Heart left ventricle (tissue), 16 donors: ENCODE results near the gene GABPB1. TPM values are rescaled to one million over a fixed set of nuclear protein-coding genes. Genes with fewer than 3 reads are reported as not detected.
"Not testable (repeated sequence)": the region's sequence is repeated elsewhere in the genome, so short reads cannot be mapped to it uniquely, and the experiment has no call there.

Source experiments
- ATAC-seq, 4 donors: fragments of 200-7000 bp; cut with Tn5 transposase; one replicate each; pipeline ENCODE4 v1.9.1; 2020 to 2022; ENCODE audit warnings: moderate library complexity in 4 of 4, mild to moderate bottlenecking in 3 of 4, moderate number of reproducible peaks in 1 of 4
- DNase-seq, 5 donors: peaks; one replicate each; pipeline ENCODE4 v3.0.0-alpha.2; 2020
- H3K27ac ChIP-seq, 12 donors: fragments of 200-600 bp; sonication (generic) in 4 of 12; one replicate each; pipeline versions ENCODE4 v1.5.0 to v1.8.0; 2016 to 2022; ENCODE audit warnings: mild to moderate bottlenecking in 2 of 12
- H3K27me3 ChIP-seq, 9 donors: fragments of 200-600 bp; sonication (generic) in 2 of 9; one replicate each; pipeline versions ENCODE4 v1.5.1 to v1.8.0; 2016 to 2022; ENCODE audit warnings: mild to moderate bottlenecking in 3 of 9
- H3K36me3 ChIP-seq, 9 donors: fragments of 200-600 bp; sonication (generic) in 2 of 9; one replicate each; pipeline versions ENCODE4 v1.5.0 to v1.8.0; 2018 to 2022; ENCODE audit warnings: mild to moderate bottlenecking in 2 of 9
- H3K4me1 ChIP-seq, 12 donors: fragments of 200-600 bp; sonication (generic) in 4 of 12; one replicate each; pipeline versions ENCODE4 v1.5.0 to v1.8.0; 2016 to 2022; ENCODE audit warnings: mild to moderate bottlenecking in 3 of 12
- H3K4me3 ChIP-seq, 12 donors: fragments of 200-600 bp; sonication (generic) in 4 of 12; one replicate each; pipeline versions ENCODE4 v1.5.0 to v1.8.0; 2017 to 2022; ENCODE audit warnings: mild to moderate bottlenecking in 9 of 12, moderate library complexity in 4 of 12
- H3K9me3 ChIP-seq, 12 donors: fragments of 200-600 bp; sonication (generic) in 4 of 12; one replicate each; pipeline versions ENCODE4 v1.5.0 to v1.8.0; 2016 to 2022; ENCODE audit warnings: mild to moderate bottlenecking in 1 of 12
- POLR2A ChIP-seq, 2 donors: fragments of 450-650 bp; IDR thresholded peaks; one replicate each; pipeline ENCODE4 v1.6.1; 2017; ENCODE audit warnings: antibody characterized with exemption in 2 of 2, mild to moderate bottlenecking in 2 of 2, moderate library complexity in 2 of 2
- WGBS, 4 donors: extraction: QIAGEN DNeasy Blood & Tissue Kit in 2 of 4; methylation state at CpG; one replicate each; pipeline versions ENCODE4 v1.1.5 to v1.1.7; 2013 to 2018; 5-methylcytosine and 5-hydroxymethylcytosine counted together
- intact Hi-C, 10 donors: fragments of 100-400 bp; cut with DNase I; formaldehyde crosslinking; loops; one replicate each; pipeline versions ENCODE4 v1.11.1 to v1.14.2; 2022
- long read RNA-seq, 3 donors: library from polyadenylated mRNA; unstranded; transcript quantifications; one replicate each; pipeline ENCODE4 v2.0.0, GENCODE V29; 2020 to 2021
- polyA plus RNA-seq, 2 donors: library from polyadenylated mRNA; stranded (reverse); fragments of 200-250 nt; gene quantifications; one replicate each; pipeline ENCODE4 v1.2.3, GENCODE V29; 2013
- total RNA-seq, 9 donors: library from RNA; depleted of rRNA in 2 of 9; stranded (reverse); fragments of >200 nt in 2 of 9; fragmentation: NEBNext Ultra II Directional in 3 of 9; extraction: Animal tissue kit (Norgen Biotek cat#: 25700) in 3 of 9; gene quantifications; one replicate each; pipeline versions ENCODE4 v1.1.0 to v1.2.4, GENCODE V29; 2016 to 2023
- TF ChIP-seq, protein P1 (sequence below), 12 donors: fragments of 200-600 bp; sonication (generic) in 4 of 12; IDR thresholded peaks; one replicate each; pipeline versions ENCODE4 v1.5.0 to v1.8.0; 2018 to 2022; ENCODE audit warnings: antibody characterized with exemption in 12 of 12, mild to moderate bottlenecking in 5 of 12
- donor health status: ischemic (EF 13 %, LVEDD 7.1; RV severe dilation, severe dysfunction).
- donor health status: healthy with polysubstance abuse.
- donor health status: DM: no; HTN: yes; CAD: no.
- donor health status: DM: no; HTN: no; CAD: no.
- donor health status: ischemic (EF 25% LVEDD 6.9; RV normal size, moderate dysfunction).
- donor health status: ischemic (EF 25% LVEDD 5.7; RV mildly dilated, moderate dysfunction).
- donor health status: healthy.
- donor health status: DM: yes; HTN: yes; CAD: no.
- donor health status: ischemic (EF 35%, LVEDD 5.7; RV mildly dilated, moderate dysfunction).
- donor health status: nonischemic (EF 11% LVEDD 7.7; RV severe dilation, severe dysfunction).
- donor health status: DM: yes; HTN: yes; CAD: no.
- donor health status: PGD.
- donor health status: ischemic (EF 29% LVEDD 5.4; RV normal size, mild dysfunction).
- donor health status: nonischemic (EF 23%, LVEDD 6.1; RV moderate dilation, normal function).

Gene GABPB1
- total RNA-seq (10 to 100 TPM in 3 of 9 donors, 1 to 10 TPM in 6; 7.0 to 14.2 (median 9.6) TPM), polyA plus RNA-seq (1 to 10 TPM; 3.6 to 9.8 TPM)
- long read RNA-seq, donor 1, full-length matches to known transcripts: 13 of 17 reads
- long read RNA-seq, donor 1, partial matches to known transcripts: 0 of 17 reads
- long read RNA-seq, donor 1, other reads (novel, unspliced or antisense): 4 of 17 reads
- long read RNA-seq, donor 2, full-length matches to known transcripts: 23 of 31 reads
- long read RNA-seq, donor 2, partial matches to known transcripts: 0 of 31 reads
- long read RNA-seq, donor 2, other reads (novel, unspliced or antisense): 8 of 31 reads
- long read RNA-seq, donor 3, full-length matches to known transcripts: 10 of 14 reads
- long read RNA-seq, donor 3, partial matches to known transcripts: 0 of 14 reads
- long read RNA-seq, donor 3, other reads (novel, unspliced or antisense): 4 of 14 reads

DNA sequence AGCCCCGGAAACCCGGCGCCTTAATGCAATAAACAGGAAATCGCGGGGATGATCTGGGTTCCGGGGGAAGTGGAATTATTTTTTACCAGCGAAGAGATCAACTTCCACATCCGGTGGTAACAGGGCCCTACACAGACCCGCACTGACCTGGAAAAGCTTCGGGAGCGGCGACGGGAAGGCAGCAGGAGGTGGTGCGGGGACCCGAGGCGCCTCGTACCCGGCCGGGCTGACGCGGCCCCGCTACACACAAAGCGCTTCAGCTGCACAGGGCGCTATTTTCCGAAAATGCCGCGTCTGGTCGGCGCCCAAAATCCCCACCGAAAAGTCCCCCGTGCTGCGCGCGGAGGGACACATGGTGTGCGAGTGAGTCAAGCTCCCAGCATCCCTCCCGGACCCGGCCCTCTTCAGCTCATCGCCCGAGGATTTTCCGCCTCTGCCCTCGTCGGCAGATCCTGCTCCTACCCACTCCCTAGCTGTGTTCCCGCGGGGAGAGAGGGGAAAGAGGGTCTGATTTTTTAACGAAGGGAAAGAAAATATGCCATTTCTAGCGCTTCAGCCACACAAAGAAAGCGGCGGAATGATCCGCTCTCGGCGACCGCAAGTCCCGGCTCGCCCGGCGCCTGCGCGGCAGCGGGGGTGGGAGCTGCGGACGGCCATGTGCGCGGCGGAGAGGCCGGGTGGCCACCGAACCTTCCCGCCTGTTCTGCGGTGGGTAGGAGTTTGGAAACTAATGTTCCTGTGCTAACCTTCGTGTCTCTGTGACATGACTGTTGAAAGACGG is at the start of gene GABPB1:
TSS of gene GABPB1 (minus strand) at position 361 of the 781 bp plus-strand sequence. CDS start 45,400 bp downstream, outside the sequence.
- Histone ChIP-seq H3K9me3 (no peaks in the 10 kb centered on the region), H3K27me3 (no peaks in the 10 kb centered on the region), H3K27ac (peak within 1 kb of the TSS; percentile 97 to 100 (median 99)), H3K4me1 (peaks cover 7 to 60% (median 44%) of the 10 kb centered on the region in 12 donors), H3K36me3 (peaks cover 0 to 28% (median 0%) of the 10 kb centered on the region in 9 donors), H3K4me3 (peak within 1 kb of the TSS; percentile 87 to 99 (median 94))
- intact Hi-C loops: loop anchor here in 4 of 10 donors (1.0 to 10.0 kb wide), 4 partner anchors 67 to 550 kb away; partner anchors contain the start of genes USP8 (in 4 of the 4) and AP4E1 (in 1 of the 4)
- WGBS, 4 donors: 0 to 1% (median 0%) methylated on average over 57 to 70 of the region's 70 CpGs
- peak; percentile 89 to 93 (median 91) for DNase-seq
- ATAC-seq: peak; percentile 85 to 91 (median 88)
- TF ChIP-seq, protein P1, sequence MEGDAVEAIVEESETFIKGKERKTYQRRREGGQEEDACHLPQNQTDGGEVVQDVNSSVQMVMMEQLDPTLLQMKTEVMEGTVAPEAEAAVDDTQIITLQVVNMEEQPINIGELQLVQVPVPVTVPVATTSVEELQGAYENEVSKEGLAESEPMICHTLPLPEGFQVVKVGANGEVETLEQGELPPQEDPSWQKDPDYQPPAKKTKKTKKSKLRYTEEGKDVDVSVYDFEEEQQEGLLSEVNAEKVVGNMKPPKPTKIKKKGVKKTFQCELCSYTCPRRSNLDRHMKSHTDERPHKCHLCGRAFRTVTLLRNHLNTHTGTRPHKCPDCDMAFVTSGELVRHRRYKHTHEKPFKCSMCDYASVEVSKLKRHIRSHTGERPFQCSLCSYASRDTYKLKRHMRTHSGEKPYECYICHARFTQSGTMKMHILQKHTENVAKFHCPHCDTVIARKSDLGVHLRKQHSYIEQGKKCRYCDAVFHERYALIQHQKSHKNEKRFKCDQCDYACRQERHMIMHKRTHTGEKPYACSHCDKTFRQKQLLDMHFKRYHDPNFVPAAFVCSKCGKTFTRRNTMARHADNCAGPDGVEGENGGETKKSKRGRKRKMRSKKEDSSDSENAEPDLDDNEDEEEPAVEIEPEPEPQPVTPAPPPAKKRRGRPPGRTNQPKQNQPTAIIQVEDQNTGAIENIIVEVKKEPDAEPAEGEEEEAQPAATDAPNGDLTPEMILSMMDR (IDR thresholded peaks at IDR 0.05): no peak
- TF ChIP-seq POLR2A (IDR thresholded peaks at IDR 0.05): peak in 1 of 2 donors; percentile 33

- DNase-seq, H3K27ac ChIP-seq, H3K4me1 ChIP-seq, H3K27me3 ChIP-seq, ATAC-seq, H3K4me3 ChIP-seq, intact Hi-C loops, H3K36me3 ChIP-seq, H3K9me3 ChIP-seq: not testable (repeated sequence)
- 81 to 90% (median 86%) methylated on average over 4 of the region's 4 CpGs for WGBS, 4 donors
These were observed 36.6 kb upstream of the GABPB1 start for GRCh38 chr15:50391561-50391960.

DNA sequence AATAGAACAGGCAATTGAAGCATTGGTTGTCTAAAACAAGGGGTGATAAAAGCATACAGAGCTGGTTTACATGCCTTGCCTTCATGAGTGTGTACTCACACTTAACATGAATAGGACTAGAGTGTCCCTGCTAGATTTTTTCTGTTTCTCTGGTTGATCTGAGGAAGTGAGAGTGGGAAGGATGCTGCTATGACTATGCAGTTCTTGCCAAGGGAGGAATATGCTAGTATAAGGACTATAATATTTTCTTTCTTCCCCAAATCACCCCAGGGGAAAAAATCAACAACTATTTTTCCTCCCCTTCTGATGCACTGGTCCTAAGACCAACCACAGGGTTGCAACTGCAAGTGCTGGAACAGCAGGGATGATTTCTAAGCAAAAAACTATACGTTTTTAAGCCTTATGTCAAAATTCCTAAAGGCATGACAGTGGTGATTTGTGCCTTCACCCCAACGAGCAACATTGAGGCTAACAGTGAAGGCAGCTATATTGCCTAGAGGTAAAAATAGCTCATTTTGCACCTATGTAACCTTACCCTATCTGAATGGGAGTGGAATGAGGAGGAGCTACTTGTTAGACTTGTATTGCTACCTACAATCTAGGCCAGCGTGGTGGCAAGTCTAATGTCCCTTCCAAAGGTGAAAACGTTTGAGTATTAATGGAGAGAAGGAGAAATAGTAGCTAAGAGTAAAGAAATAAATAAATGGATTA is 35.7 kb upstream of the GABPB1 start:
- H3K4me1 ChIP-seq: no peaks in the 10 kb centered on the region
- peak in 1 of 4 donors; percentile 31 for ATAC-seq
- TF ChIP-seq, protein P1 (IDR thresholded peaks at IDR 0.05): no peak
- TF ChIP-seq POLR2A (IDR thresholded peaks at IDR 0.05): no peak
- no peaks in the 10 kb centered on the region for H3K9me3 ChIP-seq
- H3K27ac ChIP-seq: peak overlapping the region in 1 of 12 donors; percentile 10
- intact Hi-C loops: no loop called here
- 45 to 55% (median 51%) methylated on average over 4 of the region's 4 CpGs for WGBS, 4 donors
- H3K36me3 ChIP-seq: no peaks in the 10 kb centered on the region
- no peak overlapping the region for H3K4me3 ChIP-seq
- no peak for DNase-seq
- no peaks in the 10 kb centered on the region for H3K27me3 ChIP-seq

DNA sequence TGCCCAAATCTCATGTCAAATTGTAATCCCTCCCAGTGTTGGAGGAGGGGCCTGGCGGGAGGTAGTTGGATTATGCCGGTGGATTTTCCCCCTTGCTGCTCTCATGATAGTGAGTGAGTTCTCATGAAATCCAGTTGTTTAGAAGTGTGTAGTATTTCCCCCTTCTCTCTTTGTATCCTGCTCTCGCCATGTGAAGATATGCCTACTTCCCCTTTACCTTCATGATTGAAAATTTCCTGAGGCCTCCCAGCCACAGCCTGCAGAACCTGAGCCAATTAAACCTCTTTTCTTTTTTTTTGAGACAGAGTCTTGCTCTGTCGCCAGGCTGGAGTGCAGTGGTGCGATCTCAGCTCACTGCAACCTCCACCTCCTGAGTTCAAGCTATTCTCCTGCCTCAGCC is 27.4 kb upstream of the GABPB1 start:
- H3K36me3 ChIP-seq, DNase-seq, intact Hi-C loops, H3K27ac ChIP-seq, H3K4me3 ChIP-seq, ATAC-seq, H3K27me3 ChIP-seq, H3K9me3 ChIP-seq, H3K4me1 ChIP-seq: not testable (repeated sequence)
- 68 to 79% (median 75%) methylated on average over 5 of the region's 5 CpGs for WGBS, 4 donors
